Endothelial cell of umbilical vein (primary cell): Measurements from ENCODE around the gene LGALS12. TPM values are rescaled to one million over a fixed set of nuclear protein-coding genes. Genes with fewer than 3 reads are reported as not detected.

Experiments used
- BruUV-seq: library from RNA; stranded (reverse); fragments of 400-500 nt; replicated peaks from 2 replicates; lab custom pipeline; 2021; lab: Mats Ljungman, UMichigan
- CTCF ChIA-PET: fragments of 300-600, 350-600 bp; sonication (Branson Sonifier 250); formaldehyde crosslinking; loops from one replicate; lab custom pipeline; 2021; ENCODE audit warnings: antibody characterized with exemption, inconsistent platforms; lab: Charles Lee
- POLR2A ChIA-PET: fragments of 300-600, 350-600 bp; sonication (Branson Sonifier 250); formaldehyde crosslinking; loops from one replicate; lab custom pipeline; 2021; ENCODE audit warnings: antibody characterized with exemption, inconsistent platforms; lab: Charles Lee
- DNase-seq: peaks from one replicate; pipeline ENCODE4 v3.0.0-alpha.2; 2011; ENCODE audit warnings: low read depth, low spot score
- FAIRE-seq: peaks from 2 replicates; lab custom pipeline; 2011; peaks lifted over from hg19 to GRCh38; lab: Jason Lieb, UNC
- H2AFZ ChIP-seq: 2 replicates; pipeline ENCODE4 v1.6.0; 2012; ENCODE audit warnings: low read depth, low read length, control low read depth, inconsistent platforms
- H3K27ac ChIP-seq: 2 replicates; pipeline ENCODE4 v1.5.1; 2011; ENCODE audit warnings: low read depth, mild to moderate bottlenecking, control low read depth, low read length, moderate library complexity; ENCODE audit not compliant: insufficient read depth
- H3K27me3 ChIP-seq, 2 experiments: 2 replicates each; pipeline versions ENCODE4 v1.6.0 to v1.6.1; 2011; ENCODE audit warnings: low read length in 2 of 2, mixed read lengths in 1 of 2; ENCODE audit not compliant: control insufficient read depth in 2 of 2, insufficient read depth in 2 of 2
- H3K36me3 ChIP-seq, 2 experiments: 2 replicates in 1 of 2; 3 replicates in 1 of 2; pipeline ENCODE4 v1.5.1; 2011; ENCODE audit warnings: low read length in 2 of 2, mild to moderate bottlenecking in 1 of 2, moderate library complexity in 1 of 2; ENCODE audit not compliant: control insufficient read depth in 2 of 2, insufficient read depth in 2 of 2; ENCODE audit errors: extremely low read depth in 1 of 2
- H3K4me1 ChIP-seq: 3 replicates; pipeline ENCODE4 v1.5.1; 2011; ENCODE audit warnings: mild to moderate bottlenecking, low read length; ENCODE audit not compliant: control insufficient read depth, insufficient read depth; ENCODE audit errors: extremely low read depth
- H3K4me2 ChIP-seq: 2 replicates; pipeline ENCODE4 v1.6.1; 2011; ENCODE audit warnings: low read length, control low read depth, mixed read lengths; ENCODE audit not compliant: insufficient read depth
- H3K4me3 ChIP-seq, 3 experiments: fragments of 200-600 bp in 1 of 3; sonication (generic), shearing (Covaris generic) in 1 of 3; replicated peaks in 1 of 3; 2 replicates each; pipeline ENCODE4 v1.5.1; 2011 to 2016; ENCODE audit warnings: control low read depth in 3 of 3, low read length in 3 of 3, mild to moderate bottlenecking in 2 of 3, inconsistent platforms in 1 of 3, low read depth in 1 of 3, moderate library complexity in 1 of 3; ENCODE audit not compliant: insufficient read depth in 1 of 3
- H3K79me2 ChIP-seq: 2 replicates; pipeline ENCODE4 v1.6.0; 2012; ENCODE audit warnings: low read length, inconsistent platforms; ENCODE audit not compliant: control insufficient read depth, insufficient read depth
- H3K9ac ChIP-seq: replicated peaks from 2 replicates; pipeline ENCODE3; 2011; ENCODE audit warnings: low read length, control low read depth; ENCODE audit not compliant: insufficient read depth; ENCODE audit errors: extremely low read depth
- H3K9me1 ChIP-seq: replicated peaks from 3 replicates; pipeline ENCODE4 v1.6.0; 2011; ENCODE audit warnings: mild to moderate bottlenecking, low read length; ENCODE audit not compliant: control insufficient read depth, insufficient read depth; ENCODE audit errors: extremely low read depth
- H3K9me3 ChIP-seq: replicated peaks from 2 replicates; pipeline ENCODE4 v1.5.1; 2012; ENCODE audit warnings: low read length, inconsistent platforms; ENCODE audit not compliant: control insufficient read depth, insufficient read depth
- H4K20me1 ChIP-seq: replicated peaks from 2 replicates; pipeline ENCODE3; 2011; ENCODE audit warnings: mild to moderate bottlenecking, low read length; ENCODE audit not compliant: control insufficient read depth, insufficient read depth; ENCODE audit errors: extremely low read depth
- EZH2 ChIP-seq: IDR thresholded peaks from 2 replicates; pipeline ENCODE4 v1.6.1; 2012; ENCODE audit warnings: borderline replicate concordance, low read depth, mild to moderate bottlenecking, moderate library complexity, low read length, inconsistent platforms; ENCODE audit not compliant: severe bottlenecking
- FOS ChIP-seq: IDR thresholded peaks from 2 replicates; pipeline ENCODE4 v1.6.1; 2011; ENCODE audit warnings: mild to moderate bottlenecking, low read length, moderate library complexity, borderline replicate concordance; ENCODE audit not compliant: insufficient read depth
- GATA2 ChIP-seq: IDR thresholded peaks from 2 replicates; pipeline ENCODE4 v1.7.0; 2011; ENCODE audit warnings: low read depth, mild to moderate bottlenecking, moderate library complexity, mixed read lengths, low read length; ENCODE audit not compliant: insufficient read length, insufficient read depth
- JUN ChIP-seq: IDR thresholded peaks from 2 replicates; pipeline ENCODE4 v1.6.1; 2011; ENCODE audit warnings: borderline replicate concordance, low read depth; ENCODE audit not compliant: insufficient read length, insufficient read depth
- MYC ChIP-seq: IDR thresholded peaks from one replicate; pipeline ENCODE4 v1.6.1; 2011; ENCODE audit warnings: mild to moderate bottlenecking, low read depth, low read length
- POLR2A ChIP-seq: IDR thresholded peaks from 2 replicates; pipeline ENCODE4 v1.6.1; 2012; ENCODE audit warnings: low read depth, mild to moderate bottlenecking, control low read depth, low read length
- POLR2AphosphoS5 ChIP-seq: IDR thresholded peaks from 2 replicates; pipeline ENCODE4 v1.6.1; 2012; ENCODE audit warnings: low read depth, mild to moderate bottlenecking, control low read depth, low read length, moderate library complexity; ENCODE audit not compliant: insufficient read depth
- dilution Hi-C: fragments of 300-500 bp; cut with MboI; formaldehyde crosslinking; loops from one replicate; pipeline ENCODE4 v1.15.0; 2019; ENCODE audit warnings: low sequenced_read_pairs; ENCODE audit not compliant: extremely low pct_ligation_motif_present
- intact Hi-C: fragments of 100-400 bp; cut with micrococcal nuclease; formaldehyde crosslinking; loops from one replicate; pipeline ENCODE4 v1.10.0; 2022
- polyA plus RNA-seq, 4 experiments: library from polyadenylated mRNA; depleted of rRNA in 3 of 4; stranded (reverse) in 3 of 4; unstranded in 1 of 4; fragments of >200 nt; gene quantifications; 2 replicates each; pipeline versions ENCODE4 v1.2.1 to v1.2.3, GENCODE V29; 2011 to 2012; ENCODE audit warnings: missing spikeins in 1 of 4
- total RNA-seq: library from RNA; stranded (reverse); gene quantifications from 2 replicates; pipeline ENCODE4 v1.2.3, GENCODE V29; 2021
- TF ChIP-seq, protein P1 (sequence below): IDR thresholded peaks from 2 replicates; pipeline ENCODE4 v1.6.1; 2011; ENCODE audit not compliant: insufficient read depth, insufficient read length
- TF ChIP-seq, protein P2 (sequence below), 2 donors: IDR thresholded peaks; 1 replicate in 1 of 2; 2 replicates in 1 of 2; pipeline ENCODE4 v1.5.1; 2011; ENCODE audit warnings: low read length in 2 of 2, mild to moderate bottlenecking in 2 of 2, moderate library complexity in 2 of 2, control low read depth in 1 of 2, inconsistent platforms in 1 of 2, low read depth in 1 of 2; ENCODE audit not compliant: insufficient read depth in 1 of 2; ENCODE audit errors: extremely low read depth in 1 of 2

The LGALS12 gene
- total and polyA plus RNA-seq, 2 donors (not counting 3 experiments of a cell fraction or from before 2014, with no cell fraction given) = not detected

DNA sequence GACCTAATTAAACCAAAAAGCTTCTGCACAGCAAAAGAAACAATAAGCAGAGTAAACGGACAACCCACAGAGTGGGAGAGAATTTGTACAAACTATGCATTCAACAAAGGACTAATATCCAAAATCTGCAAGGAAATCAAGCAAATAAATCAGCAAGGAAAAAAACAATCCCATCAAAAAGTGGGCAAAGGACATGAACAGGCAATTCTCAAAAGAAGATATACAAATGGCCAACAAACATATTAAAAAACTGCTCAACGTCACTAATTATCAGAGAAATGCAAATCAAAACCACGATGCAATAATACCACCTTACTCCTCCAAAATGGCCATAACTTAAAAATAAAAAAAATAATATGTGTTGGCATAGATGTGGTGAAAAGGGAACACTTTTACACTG lies 20.1 kb upstream of the LGALS12 start:
- intact Hi-C loops = no loop called here

More for the DNA sequence above, 20.1 kb upstream of the LGALS12 start:
- no TSS peak for BruUV-seq
- DNase-seq (no peak), FAIRE-seq (no peak)
- no peaks in the 10 kb centered on the region for H3K4me1 ChIP-seq
- no peaks in the 10 kb centered on the region for H3K36me3 ChIP-seq
- no peaks in the 10 kb centered on the region for H3K79me2 ChIP-seq
- no peaks in the 10 kb centered on the region for H3K9me1 ChIP-seq
- no peaks in the 10 kb centered on the region for H3K9me3 ChIP-seq
- dilution Hi-C loops = no loop called here
- TF ChIP-seq JUN (no peak), FOS (no peak), EZH2 (no peak), POLR2AphosphoS5 (no peak), GATA2 (no peak), MYC (no peak), POLR2A (no peak)
- TF ChIP-seq, protein P1, sequence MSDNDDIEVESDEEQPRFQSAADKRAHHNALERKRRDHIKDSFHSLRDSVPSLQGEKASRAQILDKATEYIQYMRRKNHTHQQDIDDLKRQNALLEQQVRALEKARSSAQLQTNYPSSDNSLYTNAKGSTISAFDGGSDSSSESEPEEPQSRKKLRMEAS = no peak
- TF ChIP-seq, protein P2, sequence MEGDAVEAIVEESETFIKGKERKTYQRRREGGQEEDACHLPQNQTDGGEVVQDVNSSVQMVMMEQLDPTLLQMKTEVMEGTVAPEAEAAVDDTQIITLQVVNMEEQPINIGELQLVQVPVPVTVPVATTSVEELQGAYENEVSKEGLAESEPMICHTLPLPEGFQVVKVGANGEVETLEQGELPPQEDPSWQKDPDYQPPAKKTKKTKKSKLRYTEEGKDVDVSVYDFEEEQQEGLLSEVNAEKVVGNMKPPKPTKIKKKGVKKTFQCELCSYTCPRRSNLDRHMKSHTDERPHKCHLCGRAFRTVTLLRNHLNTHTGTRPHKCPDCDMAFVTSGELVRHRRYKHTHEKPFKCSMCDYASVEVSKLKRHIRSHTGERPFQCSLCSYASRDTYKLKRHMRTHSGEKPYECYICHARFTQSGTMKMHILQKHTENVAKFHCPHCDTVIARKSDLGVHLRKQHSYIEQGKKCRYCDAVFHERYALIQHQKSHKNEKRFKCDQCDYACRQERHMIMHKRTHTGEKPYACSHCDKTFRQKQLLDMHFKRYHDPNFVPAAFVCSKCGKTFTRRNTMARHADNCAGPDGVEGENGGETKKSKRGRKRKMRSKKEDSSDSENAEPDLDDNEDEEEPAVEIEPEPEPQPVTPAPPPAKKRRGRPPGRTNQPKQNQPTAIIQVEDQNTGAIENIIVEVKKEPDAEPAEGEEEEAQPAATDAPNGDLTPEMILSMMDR (IDR thresholded peaks at IDR 0.05; ENCODE audit: extremely low read depth in 1 of 2, insufficient read depth in 1 of 2, low read depth in 1 of 2, low read length in 2 of 2) = no peak
- H3K9ac ChIP-seq = no peak overlapping the region
- ChIA-PET POLR2A (no interaction called here), CTCF (no interaction called here)
- H3K27ac ChIP-seq = no peak overlapping the region
- H2AFZ ChIP-seq = no peak overlapping the region
- peaks cover 21 to 26% of the 10 kb centered on the region in 2 experiments for H3K27me3 ChIP-seq
- no peak overlapping the region for H3K4me2 ChIP-seq
- H4K20me1 ChIP-seq = no peaks in the 10 kb centered on the region
- no peak overlapping the region for H3K4me3 ChIP-seq
